ENCODE results near the gene DERL3. TPM values are rescaled to one million over a fixed set of nuclear protein-coding genes. Genes with fewer than 3 reads are reported as not detected.

Gene DERL3
- total RNA-seq = 3.8 TPM
- long read RNA-seq = 0 reads

DNA sequence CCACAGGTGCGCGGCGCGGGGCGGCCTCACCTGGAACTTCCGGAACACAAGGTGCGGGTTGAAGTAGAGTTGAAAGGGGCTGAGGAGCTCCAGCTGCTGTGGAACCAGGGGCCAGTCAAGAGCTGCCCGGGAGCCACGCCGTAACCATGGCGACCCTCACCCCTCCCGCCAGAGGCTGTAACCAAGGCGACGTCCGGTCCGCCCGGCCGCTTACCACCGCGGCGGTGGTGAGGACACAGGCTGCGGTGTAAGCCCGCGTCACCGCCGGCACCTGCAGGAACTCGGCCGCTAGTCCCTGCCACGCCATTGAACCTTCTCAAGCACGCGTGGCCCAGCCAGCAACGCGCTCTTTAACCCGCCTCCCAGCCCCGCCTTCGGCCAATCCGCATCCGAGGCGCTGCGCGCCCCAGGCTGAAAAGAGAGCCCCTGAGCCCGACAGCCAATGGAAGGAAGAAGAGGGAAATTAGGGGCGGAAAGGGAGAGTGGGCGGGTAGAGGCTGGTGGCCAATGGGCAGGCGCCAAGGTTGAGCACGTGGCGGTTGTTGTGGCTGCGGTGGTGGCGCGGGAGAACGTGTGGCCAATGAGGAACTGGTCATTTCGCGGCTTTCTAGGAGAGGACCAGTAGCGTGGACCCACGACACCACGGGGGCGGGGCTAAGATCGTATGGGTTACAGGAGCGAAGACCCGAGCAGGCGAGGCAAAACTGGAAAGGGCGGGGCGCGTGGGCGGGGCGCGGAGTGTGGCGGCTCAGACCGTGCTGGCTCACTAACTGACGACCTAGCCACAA, at the start of gene DERL3:
Gene DERL3, minus strand, starts transcription at position 326 of the 788 bp plus-strand sequence. Its CDS starts 19 bp downstream, at position 307.
- intact Hi-C loops (cut with DNase I) = no loop called here
- DNase-seq (peak; percentile 99), ATAC-seq (peak; percentile 95)
- Histone ChIP-seq H3K36me3 (peaks cover 24% of the 10 kb centered on the region), H3K4me3 (peak within 1 kb of the TSS; percentile 60), H3K27me3 (no peaks in the 10 kb centered on the region), H3K27ac (no peak within 1 kb of the TSS), H3K4me1 (peaks cover 12% of the 10 kb centered on the region), H3K9me3 (no peaks in the 10 kb centered on the region)
- no peak for TF ChIP-seq CTCF (IDR thresholded peaks at IDR 0.05)

GRCh38 chr22:23884140-23884539, 45.3 kb upstream of the DERL3 start:
- no peaks in the 10 kb centered on the region for H3K27me3 ChIP-seq
- TF ChIP-seq CTCF (IDR thresholded peaks at IDR 0.05) = no peak
- H3K4me3 ChIP-seq = no peak overlapping the region
- ATAC-seq (peak; percentile 28), DNase-seq (no peak)
- no peak overlapping the region for H3K27ac ChIP-seq
- H3K4me1 ChIP-seq = no peaks in the 10 kb centered on the region
- no peaks in the 10 kb centered on the region for H3K9me3 ChIP-seq
- no peaks in the 10 kb centered on the region for H3K36me3 ChIP-seq
- intact Hi-C loops (cut with DNase I) = no loop called here

GRCh38 chr22:23883658-23884057, 44.9 kb upstream of the DERL3 start:
- no peak for TF ChIP-seq CTCF (IDR thresholded peaks at IDR 0.05)
- Histone ChIP-seq H3K9me3 (no peaks in the 10 kb centered on the region), H3K36me3 (no peaks in the 10 kb centered on the region), H3K4me3 (no peak overlapping the region), H3K27ac (no peak overlapping the region), H3K27me3 (no peaks in the 10 kb centered on the region), H3K4me1 (no peaks in the 10 kb centered on the region)
- no peak for DNase-seq
- intact Hi-C loops (cut with DNase I) = no loop called here
- peak; percentile 12 for ATAC-seq

DNA sequence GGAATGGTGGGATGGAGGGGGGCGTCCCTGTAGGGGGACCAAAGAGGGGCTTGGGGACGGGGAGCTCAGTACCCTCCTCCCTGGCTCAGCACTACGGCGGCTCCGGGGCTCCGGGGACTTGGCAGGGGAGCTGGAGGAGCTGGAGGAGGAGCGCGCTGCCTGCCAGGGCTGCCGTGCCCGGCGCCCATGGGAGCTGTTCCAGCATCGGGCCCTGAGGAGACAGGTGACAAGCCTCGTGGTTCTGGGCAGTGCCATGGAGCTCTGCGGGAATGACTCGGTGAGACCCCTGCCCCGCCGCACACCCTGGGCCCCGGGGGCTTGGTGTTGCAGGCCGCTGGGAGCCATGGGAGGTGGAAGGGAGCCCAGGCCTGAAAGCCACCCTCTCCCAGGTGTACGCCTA, 43.6 kb upstream of the DERL3 start:
- no peak for TF ChIP-seq CTCF (IDR thresholded peaks at IDR 0.05)
- Histone ChIP-seq H3K27me3 (no peaks in the 10 kb centered on the region), H3K4me1 (no peaks in the 10 kb centered on the region), H3K4me3 (no peak overlapping the region), H3K36me3 (no peaks in the 10 kb centered on the region), H3K27ac (no peak overlapping the region), H3K9me3 (no peaks in the 10 kb centered on the region)
- ATAC-seq = no peak
- intact Hi-C loops (cut with DNase I) = no loop called here
- DNase-seq = no peak

- Histone ChIP-seq H3K27me3 (no peaks in the 10 kb centered on the region), H3K9me3 (no peaks in the 10 kb centered on the region), H3K36me3 (no peaks in the 10 kb centered on the region), H3K4me3 (no peak overlapping the region), H3K4me1 (no peaks in the 10 kb centered on the region), H3K27ac (no peak overlapping the region)
- no peak for DNase-seq
- intact Hi-C loops (cut with DNase I) = no loop called here
- no peak for TF ChIP-seq CTCF (IDR thresholded peaks at IDR 0.05)
- no peak for ATAC-seq
Observed at GRCh38 chr22:23878219-23878618, 39.4 kb upstream of the DERL3 start.
